ENCODE measurements around the gene CYTH1.

The CYTH1 gene

DNA sequence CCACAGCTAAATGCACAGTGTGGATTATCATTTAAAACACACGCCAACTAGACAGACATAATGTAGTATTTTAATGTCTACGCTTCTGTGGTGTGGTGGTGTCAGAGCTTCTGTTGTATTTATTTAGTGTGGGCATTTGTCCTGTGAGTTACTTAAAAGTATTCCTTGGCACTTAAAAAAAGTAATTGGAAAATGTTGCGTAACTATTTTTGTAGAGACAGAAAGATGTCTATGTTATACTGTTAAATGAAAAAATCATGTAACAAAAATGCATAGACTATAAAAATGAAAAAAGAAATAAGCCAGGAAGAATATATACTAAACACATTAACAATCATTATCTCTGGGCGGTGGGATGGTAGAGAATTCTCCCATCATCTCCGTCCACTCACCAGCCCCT is 39.2 kb downstream of the CYTH1 start:
- TF ChIP-seq, protein P1, sequence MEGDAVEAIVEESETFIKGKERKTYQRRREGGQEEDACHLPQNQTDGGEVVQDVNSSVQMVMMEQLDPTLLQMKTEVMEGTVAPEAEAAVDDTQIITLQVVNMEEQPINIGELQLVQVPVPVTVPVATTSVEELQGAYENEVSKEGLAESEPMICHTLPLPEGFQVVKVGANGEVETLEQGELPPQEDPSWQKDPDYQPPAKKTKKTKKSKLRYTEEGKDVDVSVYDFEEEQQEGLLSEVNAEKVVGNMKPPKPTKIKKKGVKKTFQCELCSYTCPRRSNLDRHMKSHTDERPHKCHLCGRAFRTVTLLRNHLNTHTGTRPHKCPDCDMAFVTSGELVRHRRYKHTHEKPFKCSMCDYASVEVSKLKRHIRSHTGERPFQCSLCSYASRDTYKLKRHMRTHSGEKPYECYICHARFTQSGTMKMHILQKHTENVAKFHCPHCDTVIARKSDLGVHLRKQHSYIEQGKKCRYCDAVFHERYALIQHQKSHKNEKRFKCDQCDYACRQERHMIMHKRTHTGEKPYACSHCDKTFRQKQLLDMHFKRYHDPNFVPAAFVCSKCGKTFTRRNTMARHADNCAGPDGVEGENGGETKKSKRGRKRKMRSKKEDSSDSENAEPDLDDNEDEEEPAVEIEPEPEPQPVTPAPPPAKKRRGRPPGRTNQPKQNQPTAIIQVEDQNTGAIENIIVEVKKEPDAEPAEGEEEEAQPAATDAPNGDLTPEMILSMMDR (conservative IDR thresholded peaks at IDR 0.05; ENCODE audit: low read length) = no peak
- DNase-seq (ENCODE audit: low read depth) = no peak
- H3K4me3 ChIP-seq (ENCODE audit: low read length) = no peak overlapping the region

DNA sequence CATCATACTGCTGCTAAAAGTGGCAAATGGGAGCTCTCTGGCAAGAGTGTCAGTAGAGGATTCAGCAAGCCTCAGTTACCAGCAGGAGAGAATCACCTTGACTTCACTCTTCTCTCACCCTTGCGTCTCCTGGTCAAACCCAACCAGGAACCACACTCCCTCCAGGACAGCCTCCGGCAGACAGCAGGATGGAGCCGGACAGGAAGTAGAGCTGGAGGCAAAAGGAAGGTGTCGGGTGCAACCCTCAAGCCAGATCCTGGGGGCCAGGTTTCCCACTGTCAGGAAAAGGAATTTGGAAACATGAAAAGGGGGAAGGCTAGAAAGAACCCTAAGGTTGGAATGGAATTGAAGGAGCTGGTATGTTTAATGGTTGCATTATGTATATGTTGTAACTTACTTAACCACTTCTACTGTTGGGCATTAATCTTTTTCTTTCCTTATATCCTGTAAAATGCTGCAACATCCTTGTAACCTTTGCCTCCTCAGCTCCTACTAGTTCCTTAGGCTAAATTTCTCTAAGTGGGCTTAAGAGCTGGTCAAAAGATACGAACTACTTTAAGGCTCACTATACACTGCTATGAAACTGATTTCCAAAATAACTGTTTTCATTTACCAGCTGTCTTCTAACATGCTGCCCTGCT is 40.3 kb downstream of the CYTH1 start:
- no peak for DNase-seq (ENCODE audit: low read depth)
- no peak overlapping the region for H3K4me3 ChIP-seq (ENCODE audit: low read length)
- TF ChIP-seq, protein P1 (conservative IDR thresholded peaks at IDR 0.05; ENCODE audit: low read length) = no peak

DNA sequence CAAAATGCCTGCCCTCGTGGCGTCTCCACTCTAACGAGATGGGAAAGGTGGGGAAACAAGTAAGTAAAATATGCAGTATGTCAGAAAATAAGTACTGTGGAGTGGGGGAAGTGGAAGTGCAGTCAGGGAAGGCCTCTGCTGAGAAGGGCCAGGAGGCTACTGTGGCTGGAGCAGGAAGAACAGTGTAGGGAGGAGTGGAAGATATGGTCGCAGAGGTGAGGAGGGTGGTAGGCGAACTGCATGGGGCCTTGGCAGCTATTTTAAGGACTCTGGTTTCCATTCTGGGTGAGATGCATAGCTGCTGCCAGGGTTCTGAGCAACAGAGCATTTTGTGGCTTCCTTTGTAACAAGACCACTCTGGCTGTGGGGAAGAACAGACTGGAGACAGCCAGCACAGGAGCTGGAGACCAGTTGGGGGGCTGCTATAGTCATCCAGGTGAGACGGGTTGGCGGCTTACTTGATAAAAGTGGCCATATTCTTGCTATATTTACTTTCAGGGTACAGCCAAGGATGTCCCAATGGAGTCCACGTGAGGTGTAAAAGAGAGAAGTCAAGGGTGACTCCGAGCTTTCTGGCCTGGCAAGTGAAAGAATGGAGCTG is 42.6 kb downstream of the CYTH1 start:
- DNase-seq (ENCODE audit: low read depth) = no peak
- no peak overlapping the region for H3K4me3 ChIP-seq (ENCODE audit: low read length)
- TF ChIP-seq, protein P1 (conservative IDR thresholded peaks at IDR 0.05; ENCODE audit: low read length) = no peak

DNA sequence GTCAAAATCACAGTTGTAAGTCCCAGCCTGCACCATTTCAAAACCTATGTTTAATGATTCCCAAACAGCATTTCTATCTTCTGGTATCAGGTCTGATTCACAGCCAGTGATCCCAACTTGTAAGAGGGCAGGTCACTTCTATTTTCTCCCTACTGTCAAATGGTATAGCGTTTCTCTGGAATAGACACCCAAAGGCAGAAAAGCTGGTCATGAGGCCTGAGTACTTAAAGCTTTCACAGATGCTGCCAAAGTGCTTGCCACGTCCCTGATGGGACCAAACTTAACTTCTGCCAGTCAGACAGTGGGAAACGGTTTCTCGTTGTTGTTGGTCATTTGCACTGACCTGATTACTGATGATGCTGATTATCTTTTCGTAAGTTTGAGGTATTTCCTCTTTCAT is 43.4 kb downstream of the CYTH1 start:
- no peak overlapping the region for H3K4me3 ChIP-seq (ENCODE audit: low read length)
- no peak for DNase-seq (ENCODE audit: low read depth)
- TF ChIP-seq, protein P1 (conservative IDR thresholded peaks at IDR 0.05; ENCODE audit: low read length) = no peak

DNA sequence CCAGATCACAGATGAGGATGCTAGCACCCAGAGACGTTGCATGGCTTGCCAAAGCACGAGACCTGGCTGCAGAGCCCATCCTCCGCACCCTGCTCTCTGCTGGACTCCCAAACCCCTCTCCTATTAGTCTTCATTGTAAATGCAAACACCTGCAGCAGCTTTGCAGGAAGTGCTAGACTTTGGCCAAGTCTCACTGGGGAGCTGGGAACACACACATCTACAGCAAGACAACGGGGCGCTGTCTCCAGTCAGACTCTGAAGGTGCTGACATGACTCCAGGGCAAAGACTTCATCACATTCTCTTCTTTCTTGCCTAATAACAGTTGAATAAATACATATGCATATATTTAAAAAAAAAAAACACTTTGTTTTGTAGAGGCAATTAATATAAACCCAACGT is 43.8 kb downstream of the CYTH1 start:
- TF ChIP-seq, protein P1 (conservative IDR thresholded peaks at IDR 0.05; ENCODE audit: low read length) = no peak
- H3K4me3 ChIP-seq (ENCODE audit: low read length) = no peak overlapping the region
- no peak for DNase-seq (ENCODE audit: low read depth)

DNA sequence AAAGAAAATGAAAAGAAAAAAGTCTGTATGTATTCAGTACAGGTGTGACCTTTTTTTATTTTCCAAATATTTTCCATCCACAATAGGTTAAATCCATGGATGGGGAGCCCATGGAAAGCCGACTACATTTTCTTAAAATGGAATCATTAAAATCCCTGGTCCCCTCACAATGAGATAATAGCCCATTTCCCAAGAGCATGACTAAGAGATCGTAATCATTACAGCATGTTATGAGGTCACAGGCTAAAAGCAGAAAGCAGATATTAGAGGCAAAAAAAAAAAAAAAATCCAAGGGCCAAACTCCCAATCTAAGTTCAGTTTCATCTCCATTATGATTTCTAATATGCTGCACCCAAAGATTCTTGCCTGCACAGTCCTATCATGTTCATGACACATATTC is 44.7 kb downstream of the CYTH1 start:
- peak; percentile 65 for DNase-seq (ENCODE audit: low read depth)
- TF ChIP-seq, protein P1 (conservative IDR thresholded peaks at IDR 0.05; ENCODE audit: low read length) = no peak
- H3K4me3 ChIP-seq (ENCODE audit: low read length) = no peak overlapping the region

DNA sequence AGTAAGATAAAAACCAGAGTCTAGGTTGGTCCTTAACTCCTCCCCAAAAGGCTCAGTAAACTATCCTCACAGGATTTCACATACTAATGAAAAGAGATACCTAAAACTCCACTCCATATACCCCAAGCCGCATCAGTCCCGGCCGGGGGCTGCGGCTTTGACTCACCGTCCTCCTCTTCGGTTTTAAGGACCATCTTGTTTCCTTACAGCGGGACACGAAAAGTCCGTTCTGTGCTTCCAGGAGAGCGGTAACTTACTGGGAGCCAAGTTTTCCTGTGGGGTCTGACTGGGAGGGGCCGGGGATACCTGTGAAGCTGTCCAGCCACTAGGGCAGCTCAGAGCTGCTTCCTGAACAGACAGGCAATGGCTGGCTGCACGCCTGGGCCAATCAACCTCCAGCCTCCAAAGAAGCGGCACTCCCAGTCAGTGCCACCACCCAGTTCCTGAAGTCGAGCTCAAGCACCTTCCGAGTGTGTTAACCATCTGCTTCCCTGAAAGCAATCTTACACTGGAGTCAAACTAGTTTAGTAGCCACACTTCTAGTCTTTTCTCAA is 45.5 kb downstream of the CYTH1 start:
- H3K4me3 ChIP-seq (ENCODE audit: low read length) = peak overlapping the region; percentile 22; the same call in 1 of the 2 replicates
- DNase-seq (ENCODE audit: low read depth) = no peak
- TF ChIP-seq, protein P1 (conservative IDR thresholded peaks at IDR 0.05; ENCODE audit: low read length) = no peak
